ENCODE results near the gene ALPG.

GRCh38 chr2:232411901-232412629 lies 5.4 kb downstream of the ALPG start:
- no peak for TF ChIP-seq CTCF (IDR thresholded peaks at IDR 0.05; ENCODE audit: low read length)
- TF ChIP-seq EZH2 (IDR thresholded peaks at IDR 0.05; ENCODE audit: borderline replicate concordance, low read length) = no peak
